Chondrocyte (in vitro differentiated cells): ENCODE measurements around the gene ROPN1B. TPM values are rescaled to one million over a fixed set of nuclear protein-coding genes. Genes with fewer than 3 reads are reported as not detected.

Experiments
- DNase-seq: peaks from one replicate; pipeline ENCODE4 v3.0.0; 2021; ENCODE audit warnings: mixed read lengths, low spot score
- H3K27ac Mint-ChIP-seq: one replicate; pipeline ENCODE4 v1.8.0; 2021; ENCODE audit warnings: mild to moderate bottlenecking, moderate library complexity, mixed read lengths; ENCODE audit not compliant: unreplicated experiment
- H3K27me3 Mint-ChIP-seq: 2 replicates; pipeline ENCODE4 v1.8.0; 2021; ENCODE audit warnings: low read depth, mixed read lengths
- H3K36me3 Mint-ChIP-seq: 2 replicates; pipeline ENCODE4 v1.8.0; 2021; ENCODE audit warnings: low read depth, mixed read lengths
- H3K4me1 Mint-ChIP-seq: 2 replicates; pipeline ENCODE4 v1.8.0; 2021; ENCODE audit warnings: low read depth, mild to moderate bottlenecking, mixed read lengths
- H3K4me3 Mint-ChIP-seq: one replicate; pipeline ENCODE4 v1.8.0; 2021; ENCODE audit warnings: mild to moderate bottlenecking, moderate library complexity, mixed read lengths; ENCODE audit not compliant: unreplicated experiment
- H3K9me3 Mint-ChIP-seq: 2 replicates; pipeline ENCODE4 v1.8.0; 2021; ENCODE audit warnings: low read depth, mixed read lengths
- total RNA-seq: library from RNA; stranded (reverse); gene quantifications from 3 replicates; pipeline ENCODE4 v1.2.1, GENCODE V29; 2021
- TF ChIP-seq, protein P1 (sequence below): fragments of 200-600 bp; sonication (generic); IDR thresholded peaks from 2 replicates; pipeline ENCODE4 v1.5.0; 2021; ENCODE audit warnings: antibody characterized with exemption, mild to moderate bottlenecking, moderate library complexity

Gene ROPN1B
- total RNA-seq, 1 donor from 2014 or later: 0.10 TPM

DNA sequence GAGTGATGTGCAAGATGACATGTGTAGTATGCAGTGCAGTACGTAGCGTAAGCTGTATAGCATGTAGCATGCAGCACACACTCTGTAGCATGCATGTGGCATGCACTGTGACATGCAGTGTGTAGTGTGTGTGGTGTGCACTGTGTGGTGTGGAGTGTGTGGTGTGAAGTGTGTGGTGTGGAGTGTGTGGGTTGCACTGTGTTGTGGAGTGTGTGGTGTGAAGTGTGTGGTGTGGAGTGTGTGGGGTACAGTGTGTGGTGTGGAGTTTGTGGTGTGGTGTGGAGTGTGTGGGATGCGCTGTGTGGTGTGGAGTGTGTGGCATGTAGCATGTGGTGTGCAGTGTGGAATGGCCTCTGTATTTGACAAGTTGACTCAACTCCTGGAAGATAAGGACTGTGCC, 39.2 kb downstream of the ROPN1B start:
- peaks cover 4% of the 10 kb centered on the region for H3K4me1 Mint-ChIP-seq
- TF ChIP-seq, protein P1, sequence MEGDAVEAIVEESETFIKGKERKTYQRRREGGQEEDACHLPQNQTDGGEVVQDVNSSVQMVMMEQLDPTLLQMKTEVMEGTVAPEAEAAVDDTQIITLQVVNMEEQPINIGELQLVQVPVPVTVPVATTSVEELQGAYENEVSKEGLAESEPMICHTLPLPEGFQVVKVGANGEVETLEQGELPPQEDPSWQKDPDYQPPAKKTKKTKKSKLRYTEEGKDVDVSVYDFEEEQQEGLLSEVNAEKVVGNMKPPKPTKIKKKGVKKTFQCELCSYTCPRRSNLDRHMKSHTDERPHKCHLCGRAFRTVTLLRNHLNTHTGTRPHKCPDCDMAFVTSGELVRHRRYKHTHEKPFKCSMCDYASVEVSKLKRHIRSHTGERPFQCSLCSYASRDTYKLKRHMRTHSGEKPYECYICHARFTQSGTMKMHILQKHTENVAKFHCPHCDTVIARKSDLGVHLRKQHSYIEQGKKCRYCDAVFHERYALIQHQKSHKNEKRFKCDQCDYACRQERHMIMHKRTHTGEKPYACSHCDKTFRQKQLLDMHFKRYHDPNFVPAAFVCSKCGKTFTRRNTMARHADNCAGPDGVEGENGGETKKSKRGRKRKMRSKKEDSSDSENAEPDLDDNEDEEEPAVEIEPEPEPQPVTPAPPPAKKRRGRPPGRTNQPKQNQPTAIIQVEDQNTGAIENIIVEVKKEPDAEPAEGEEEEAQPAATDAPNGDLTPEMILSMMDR: no peak
- H3K27ac Mint-ChIP-seq: no peak overlapping the region
- H3K9me3 Mint-ChIP-seq: no peaks in the 10 kb centered on the region
- DNase-seq: no peak
- peaks cover 22% of the 10 kb centered on the region for H3K36me3 Mint-ChIP-seq
- no peak overlapping the region for H3K4me3 Mint-ChIP-seq
- H3K27me3 Mint-ChIP-seq: no peaks in the 10 kb centered on the region

- H3K9me3 Mint-ChIP-seq: no peaks in the 10 kb centered on the region
- H3K27me3 Mint-ChIP-seq: no peaks in the 10 kb centered on the region
- H3K4me3 Mint-ChIP-seq: no peak overlapping the region
- TF ChIP-seq, protein P1: no peak
- peaks cover 4% of the 10 kb centered on the region for H3K4me1 Mint-ChIP-seq
- H3K27ac Mint-ChIP-seq: no peak overlapping the region
- H3K36me3 Mint-ChIP-seq: peaks cover 28% of the 10 kb centered on the region
- no peak for DNase-seq
These were observed 40.2 kb downstream of the ROPN1B start for GRCh38 chr3:126009181-126009580.

DNA sequence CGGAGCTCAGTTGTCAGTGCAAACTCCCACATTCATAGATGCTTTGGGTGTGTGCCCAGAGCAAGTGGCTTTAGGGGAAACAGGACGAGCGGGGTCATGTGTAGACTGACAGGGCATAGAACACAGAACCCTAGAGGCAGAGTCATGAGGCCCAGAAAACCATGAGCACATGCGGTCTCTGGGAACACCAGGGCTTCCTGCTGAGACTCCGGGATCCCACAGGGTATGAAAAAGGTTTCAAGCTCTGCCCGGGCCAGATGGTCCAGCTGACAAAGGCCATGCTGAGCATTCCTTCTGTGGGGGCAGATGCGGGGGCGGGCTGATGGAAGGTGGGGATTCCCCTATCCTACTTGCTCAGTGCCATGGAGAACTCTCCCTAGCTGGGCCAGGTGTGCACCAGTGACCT, 44.8 kb downstream of the ROPN1B start:
- no peaks in the 10 kb centered on the region for H3K4me1 Mint-ChIP-seq
- H3K36me3 Mint-ChIP-seq: peaks cover 27% of the 10 kb centered on the region
- H3K9me3 Mint-ChIP-seq: no peaks in the 10 kb centered on the region
- TF ChIP-seq, protein P1: no peak
- no peak overlapping the region for H3K4me3 Mint-ChIP-seq
- no peak for DNase-seq
- no peaks in the 10 kb centered on the region for H3K27me3 Mint-ChIP-seq
- H3K27ac Mint-ChIP-seq: no peak overlapping the region

GRCh38 chr3:126014252-126014651, 45.3 kb downstream of the ROPN1B start:
- TF ChIP-seq, protein P1: no peak

GRCh38 chr3:126015075-126015474, 46.1 kb downstream of the ROPN1B start:
- Mint-ChIP-seq H3K27ac (no peak overlapping the region), H3K4me1 (no peaks in the 10 kb centered on the region), H3K4me3 (no peak overlapping the region), H3K27me3 (no peaks in the 10 kb centered on the region), H3K36me3 (peaks cover 30% of the 10 kb centered on the region), H3K9me3 (no peaks in the 10 kb centered on the region)
- TF ChIP-seq, protein P1: no peak
- DNase-seq: no peak

More at GRCh38 chr3:126014252-126014651, 45.3 kb downstream of the ROPN1B start:
- Mint-ChIP-seq H3K27ac (no peak overlapping the region), H3K4me3 (no peak overlapping the region), H3K9me3 (no peaks in the 10 kb centered on the region), H3K36me3 (peaks cover 28% of the 10 kb centered on the region), H3K27me3 (no peaks in the 10 kb centered on the region), H3K4me1 (no peaks in the 10 kb centered on the region)
- no peak for DNase-seq
